ENCODE results near the gene RNF4. TPM values are rescaled to one million over a fixed set of nuclear protein-coding genes. Genes with fewer than 3 reads are reported as not detected.
A peak's percentile ranks its signal among the peaks of the same experiment; 100 is the strongest.

RNF4 gene
- total and polyA plus RNA-seq, 10 of the 15 experiments (the other 5 are each of a cell fraction or from before 2014, with no cell fraction given) = 34.9 to 145 (median 76.1) TPM

GRCh38 chr4:2507259-2507658 is 38.4 kb downstream of the RNF4 start:
- Histone ChIP-seq H3K4me1 (ENCODE audit: control insufficient read depth, insufficient read depth, low read length) (peaks cover 26% of the 10 kb centered on the region), H3K4me2 (ENCODE audit: control insufficient read depth, insufficient read depth) (no peak overlapping the region), H3K79me2 (ENCODE audit: control insufficient read depth, insufficient read depth, low read length) (peaks cover 7% of the 10 kb centered on the region), H4K20me1 (ENCODE audit: control insufficient read depth, insufficient read depth) (no peaks in the 10 kb centered on the region; the same call in none of the 2 replicates), H3K9me3 (replicated peaks; ENCODE audit: control insufficient read depth, insufficient read depth, low read length) (no peaks in the 10 kb centered on the region), H3K27me3 (replicated peaks in 1 of 2; ENCODE audit: control insufficient read depth in 2 of 2, insufficient read depth in 2 of 2, low read length in 1 of 2) (no peaks in the 10 kb centered on the region), H2AFZ (ENCODE audit: control insufficient read depth, low read depth, low read length) (no peak overlapping the region), H3K4me3 (no peak overlapping the region), H3K27ac (ENCODE audit: control insufficient read depth, insufficient read depth) (no peak overlapping the region), H3K9ac (ENCODE audit: control insufficient read depth, insufficient read depth, low read length) (no peak overlapping the region), H3K36me3 (ENCODE audit: control insufficient read depth in 2 of 2, insufficient read depth in 2 of 2, low read length in 1 of 2) (peaks cover 30 to 37% of the 10 kb centered on the region in 2 experiments)
- FAIRE-seq (no peak), DNase-seq (ENCODE audit: low read depth, low spot score) (no peak), ATAC-seq (no peak)
- RAD21 ChIA-PET (ENCODE audit: unreplicated experiment) = interaction anchor here (1.5 kb wide), 1 partner anchor 28 kb away, joined by 3 read pairs; no protein-coding TSS in a partner anchor
- POLR2A ChIA-PET = no interaction called here
- intact Hi-C loops (cut with micrococcal nuclease; ENCODE audit: unreplicated experiment) (no loop called here), in situ Hi-C loops (cut with MboI) (no loop called here)
- SMC1A ChIA-PET (ENCODE audit: uncharacterized antibody, unreplicated experiment) = interaction anchor here (0.7 kb wide), 1 partner anchor 67 kb away, joined by 4 read pairs; no protein-coding TSS in a partner anchor
- CTCF ChIA-PET = interaction anchor here (0.8 to 1.7 kb wide), 4 partner anchors 19 to 165 kb away, joined by 3 to 5 read pairs (median 4); no protein-coding TSS in a partner anchor
- WGBS (ENCODE audit: insufficient coverage, insufficient replicate concordance, low lambda C conversion rate, missing lambda C conversion rate) = 100% methylated on average over 4 of the region's 4 CpGs
- TF ChIP-seq EGR1 (IDR thresholded peaks at IDR 0.05; ENCODE audit: borderline replicate concordance in 1 of 2, low read depth in 2 of 2, low read length in 2 of 2) = no peak
- no peak for TF ChIP-seq FOS (IDR thresholded peaks at IDR 0.05; ENCODE audit: borderline replicate concordance, extremely low read depth, insufficient read length)
- TF ChIP-seq NKRF (conservative IDR thresholded peaks at IDR 0.05) = no peak
- TF ChIP-seq HDAC2 (IDR thresholded peaks at IDR 0.05) = no peak
- TF ChIP-seq POLR2AphosphoS2 (IDR thresholded peaks at IDR 0.05; ENCODE audit: low read depth, low read length) = no peak
- TF ChIP-seq POLR2A (IDR thresholded peaks at IDR 0.05; ENCODE audit: low read depth, low read length) = 0 out of 2 replicates have a peak, but pooled peaks have one; percentile 34
- TF ChIP-seq BACH1 (IDR thresholded peaks at IDR 0.05; ENCODE audit: borderline replicate concordance) = no peak
- no peak for TF ChIP-seq SUPT20H (IDR thresholded peaks at IDR 0.05; ENCODE audit: borderline replicate concordance, control insufficient read depth, low read depth, low read length)
- no peak for TF ChIP-seq ZNF24 (IDR thresholded peaks at IDR 0.05)
- peak; percentile 22; the same call in 1 of the 2 replicates for TF ChIP-seq POLR2AphosphoS5 (IDR thresholded peaks at IDR 0.05; ENCODE audit: low read length)
- TF ChIP-seq E2F8 (IDR thresholded peaks at IDR 0.05; ENCODE audit: low read depth, partially characterized antibody) = no peak
- TF ChIP-seq MEF2A (IDR thresholded peaks at IDR 0.05; ENCODE audit: insufficient read depth, low read depth, low read length) = no peak
- no peak for TF ChIP-seq IKZF1 (conservative IDR thresholded peaks at IDR 0.05)
- no peak for TF ChIP-seq EED (IDR thresholded peaks at IDR 0.05; ENCODE audit: low read depth)
- no peak for TF ChIP-seq ZNF592 (IDR thresholded peaks at IDR 0.05)
- no peak for TF ChIP-seq YY1 (IDR thresholded peaks at IDR 0.05; ENCODE audit: low read depth, low read length)
- no TSS peak for BruUV-seq (replicated peaks)

Data from GM12878 (cell line).